Activated CD8-positive, alpha-beta memory T cell treated with anti-CD3 and anti-CD28 coated beads, Interleukin-2, amount 10 ng/mL, durations not matched to agents 7 days and 5 days (primary cell): Measurements from ENCODE around the gene NOC4L. TPM values are rescaled to one million over a fixed set of nuclear protein-coding genes. Genes with fewer than 3 reads are reported as not detected.
"Not testable (repeated sequence)": the region's sequence is repeated elsewhere in the genome, so short reads cannot be mapped to it uniquely, and the experiment has no call there.

Experiments used
- ATAC-seq: fragments of 150-1000 bp; cut with Tn5 transposase; one replicate; pipeline ENCODE4 v1.10.0; 2021; ENCODE audit warnings: moderate library complexity
- CTCF ChIA-PET: fragments of 350-600 bp; sonication (Branson Sonifier 250); formaldehyde crosslinking; loops from one replicate; lab custom pipeline; 2021; ENCODE audit warnings: antibody characterized with exemption; lab: Charles Lee
- DNase-seq: peaks from one replicate; pipeline ENCODE4 v3.0.0-alpha.2; 2020
- H3K27ac Mint-ChIP-seq: one replicate; pipeline ENCODE4 v1.8.0; 2021; ENCODE audit warnings: mild to moderate bottlenecking, mixed read lengths
- H3K27me3 Mint-ChIP-seq: one replicate; pipeline ENCODE4 v1.8.0; 2021; ENCODE audit warnings: mixed read lengths
- H3K36me3 Mint-ChIP-seq: one replicate; pipeline ENCODE4 v1.8.0; 2021; ENCODE audit warnings: mild to moderate bottlenecking, mixed read lengths
- H3K4me1 Mint-ChIP-seq: one replicate; pipeline ENCODE4 v1.8.0; 2021; ENCODE audit warnings: mixed read lengths
- H3K4me3 Mint-ChIP-seq: one replicate; pipeline ENCODE4 v1.8.0; 2021; ENCODE audit warnings: mild to moderate bottlenecking, moderate library complexity, mixed read lengths
- H3K9me3 Mint-ChIP-seq: one replicate; pipeline ENCODE4 v1.8.0; 2022; ENCODE audit warnings: low read depth, mixed read lengths
- total RNA-seq, 2 experiments: library from RNA; stranded (reverse); gene quantifications; one replicate each; pipeline ENCODE4 v1.2.3, GENCODE V29; 2021

NOC4L gene
- total RNA-seq, 2 experiments from 2014 or later = 38.0 to 42.9 TPM

DNA sequence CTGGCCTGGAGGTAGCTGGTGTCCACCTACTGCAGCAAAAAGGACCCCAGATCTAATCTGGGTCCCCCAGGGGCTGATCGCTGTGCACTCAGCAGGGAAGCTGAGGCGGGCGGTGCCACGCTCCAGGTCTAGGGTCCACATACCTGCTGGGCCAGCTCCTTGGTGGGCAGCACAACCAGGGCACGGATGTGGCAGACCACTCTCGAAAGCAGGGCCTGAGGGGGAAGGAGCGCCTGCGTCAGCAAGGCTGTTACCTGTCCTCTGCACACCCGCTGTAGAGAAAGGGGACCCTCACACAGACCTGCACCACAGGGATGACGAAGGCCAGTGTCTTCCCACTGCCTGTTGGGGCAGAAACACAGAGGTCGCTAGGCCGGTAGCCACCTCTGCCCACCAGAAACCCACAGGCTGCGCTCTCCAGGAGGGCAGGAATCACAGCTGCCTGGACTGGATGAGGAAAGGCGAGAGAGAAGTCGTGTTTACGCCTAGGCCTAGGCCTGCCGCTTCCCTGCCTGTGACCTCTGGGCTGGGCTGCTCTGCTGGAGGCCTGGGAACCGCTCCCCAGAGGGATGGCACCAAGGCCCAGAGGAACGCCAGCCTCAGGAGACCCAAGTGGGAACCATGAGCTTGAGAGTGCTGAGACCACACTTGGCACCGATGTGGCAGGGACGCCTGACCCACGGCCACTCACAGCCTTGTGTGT, 2.1 kb upstream of the NOC4L start:
- ATAC-seq (no peak), DNase-seq (no peak)
- Mint-ChIP-seq H3K27me3 (no peaks in the 10 kb centered on the region), H3K9me3 (no peaks in the 10 kb centered on the region), H3K4me1 (peaks cover 29% of the 10 kb centered on the region), H3K36me3 (peaks cover 6% of the 10 kb centered on the region), H3K4me3 (peak overlapping the region; percentile 76), H3K27ac (no peak overlapping the region)
- CTCF ChIA-PET = no interaction called here

DNA sequence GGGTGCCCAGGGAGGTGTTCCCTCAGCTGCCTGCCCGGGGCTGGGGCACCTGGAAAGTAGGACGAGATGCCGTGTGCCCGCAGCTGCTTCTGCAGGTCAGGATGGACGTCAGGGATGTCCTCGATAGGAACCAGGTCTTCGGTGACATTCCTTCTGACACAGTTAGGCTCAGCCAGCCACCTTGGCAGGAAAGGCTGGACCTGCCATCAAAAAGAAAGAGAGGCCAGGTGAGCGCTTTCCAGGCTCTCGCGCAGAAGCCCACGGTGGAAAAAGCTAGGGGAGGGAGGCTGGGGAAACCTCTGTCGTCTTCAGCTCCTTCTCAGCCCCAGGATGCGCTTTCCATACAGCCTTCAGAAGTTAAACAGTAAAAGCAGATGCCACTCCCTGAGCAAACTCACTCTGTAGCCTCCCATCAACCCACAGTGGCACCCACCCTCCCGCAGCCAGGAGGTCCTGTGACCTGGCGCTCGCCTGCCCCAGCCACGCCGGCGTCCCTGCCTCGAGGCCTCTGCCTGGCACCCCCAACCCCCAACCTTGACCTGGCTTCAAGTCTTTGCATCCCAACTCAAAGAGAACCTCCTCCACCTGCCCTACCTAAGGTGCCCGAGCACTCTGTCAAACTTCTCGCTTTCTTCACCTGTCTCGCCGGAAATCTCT, 1.4 kb upstream of the NOC4L start:
- no peak for DNase-seq
- Mint-ChIP-seq H3K9me3 (no peaks in the 10 kb centered on the region), H3K27me3 (no peaks in the 10 kb centered on the region), H3K36me3 (peaks cover 6% of the 10 kb centered on the region), H3K4me3 (peak overlapping the region; percentile 76), H3K27ac (peak overlapping the region; percentile 86), H3K4me1 (peaks cover 29% of the 10 kb centered on the region)
- CTCF ChIA-PET = interaction anchor here (1.2 kb wide), 1 partner anchor 158 kb away, joined by 3 read pairs; no protein-coding TSS in a partner anchor
- no peak for ATAC-seq

DNA sequence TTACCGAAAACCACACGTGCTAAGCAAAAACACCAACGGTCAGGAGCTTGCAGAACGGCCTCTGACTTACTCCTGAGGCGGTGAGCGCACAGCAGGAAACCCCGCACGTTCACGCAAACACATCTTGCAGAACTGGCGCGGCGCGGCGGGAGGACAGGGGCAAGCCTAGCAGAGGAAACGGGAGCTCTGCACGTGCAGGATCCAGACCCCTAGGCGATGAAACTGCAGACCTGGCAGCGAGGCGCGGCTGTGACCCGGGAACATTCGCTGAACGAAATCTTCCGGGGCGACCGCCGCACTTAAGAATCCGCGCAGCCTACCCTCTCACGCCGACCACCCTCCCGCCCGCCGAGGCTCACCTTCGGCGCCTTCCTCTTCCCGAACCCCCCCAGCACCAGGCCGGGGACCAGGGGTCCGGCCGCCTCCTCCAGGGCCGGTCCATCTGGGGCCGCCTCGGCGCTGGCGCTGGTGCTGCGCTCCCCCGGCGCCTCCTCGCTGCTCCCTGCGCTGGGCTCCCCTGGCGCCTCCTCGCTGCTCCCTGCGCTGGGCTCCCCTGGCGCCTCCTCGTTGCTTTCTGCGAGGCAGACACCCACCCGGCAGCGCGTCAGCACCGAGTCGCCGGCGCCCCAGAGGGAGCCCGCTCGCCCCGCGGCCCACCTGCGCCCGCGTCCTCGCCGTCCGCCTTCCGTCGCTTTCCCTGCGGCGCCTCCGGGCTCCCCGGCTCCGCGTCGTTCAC, 753 bp upstream of the NOC4L start:
- CTCF ChIA-PET = interaction anchor here (0.9 to 1.2 kb wide), 2 partner anchors 10 to 159 kb away, joined by 3 read pairs; no protein-coding TSS in a partner anchor
- peaks cover 29% of the 10 kb centered on the region for H3K4me1 Mint-ChIP-seq
- H3K27ac Mint-ChIP-seq = peak overlapping the region; percentile 86
- DNase-seq (no peak), ATAC-seq (peak; percentile 45)
- H3K9me3 Mint-ChIP-seq = no peaks in the 10 kb centered on the region
- H3K27me3 Mint-ChIP-seq = no peaks in the 10 kb centered on the region
- H3K4me3 Mint-ChIP-seq = peak overlapping the region; percentile 76
- H3K36me3 Mint-ChIP-seq = peaks cover 6% of the 10 kb centered on the region

DNA sequence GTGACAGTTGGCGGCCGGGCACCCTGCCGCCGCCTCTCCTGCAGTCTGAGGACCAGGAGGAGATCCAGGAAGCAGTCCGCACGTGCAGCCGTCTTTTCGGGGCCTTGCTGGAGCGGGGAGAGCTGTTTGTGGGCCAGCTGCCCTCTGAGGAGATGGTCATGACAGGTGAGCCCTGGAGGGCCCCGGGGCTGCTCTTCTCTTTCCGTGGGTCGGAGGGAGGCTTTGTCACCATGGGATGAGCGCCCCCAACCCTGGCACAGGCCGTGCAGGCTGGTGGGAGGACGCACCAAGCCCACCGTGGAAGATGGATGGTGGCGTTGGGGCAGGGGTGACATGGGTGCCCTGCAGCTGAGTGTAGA, 532 bp downstream of the NOC4L start:
- CTCF ChIA-PET = interaction anchor here (1.1 to 1.5 kb wide), 2 partner anchors 9 to 269 kb away, joined by 3 to 9 read pairs; no protein-coding TSS in a partner anchor
- peak; percentile 13 for ATAC-seq
- no peak for DNase-seq
- Mint-ChIP-seq H3K27me3 (no peaks in the 10 kb centered on the region), H3K4me3 (peak overlapping the region; percentile 84), H3K36me3 (peaks cover 3% of the 10 kb centered on the region), H3K9me3 (no peaks in the 10 kb centered on the region), H3K4me1 (peaks cover 29% of the 10 kb centered on the region), H3K27ac (peak overlapping the region; percentile 89)

DNA sequence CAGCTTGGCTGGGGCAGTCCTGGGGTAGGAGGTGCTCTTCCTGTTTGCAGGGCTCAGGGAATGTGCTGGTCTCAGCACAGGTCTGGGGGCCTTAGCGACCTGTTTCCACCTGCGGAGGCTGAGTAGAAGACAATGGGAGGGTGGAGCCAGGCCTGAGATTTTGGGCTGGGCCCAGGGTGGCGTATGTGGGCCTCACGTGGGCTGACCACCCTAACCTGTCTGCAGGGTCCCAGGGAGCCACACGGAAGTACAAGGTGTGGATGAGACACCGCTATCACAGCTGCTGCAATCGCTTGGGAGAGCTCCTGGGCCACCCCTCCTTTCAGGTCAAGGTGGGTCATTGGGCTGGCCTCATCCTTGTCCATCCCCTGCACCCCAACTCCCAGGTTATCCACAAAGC, 1.1 kb downstream of the NOC4L start:
- H3K27ac Mint-ChIP-seq = peak overlapping the region; percentile 89
- CTCF ChIA-PET = interaction anchor here (1.1 to 1.5 kb wide), 2 partner anchors 8 to 269 kb away, joined by 3 to 9 read pairs; no protein-coding TSS in a partner anchor
- ATAC-seq = no peak

DNA sequence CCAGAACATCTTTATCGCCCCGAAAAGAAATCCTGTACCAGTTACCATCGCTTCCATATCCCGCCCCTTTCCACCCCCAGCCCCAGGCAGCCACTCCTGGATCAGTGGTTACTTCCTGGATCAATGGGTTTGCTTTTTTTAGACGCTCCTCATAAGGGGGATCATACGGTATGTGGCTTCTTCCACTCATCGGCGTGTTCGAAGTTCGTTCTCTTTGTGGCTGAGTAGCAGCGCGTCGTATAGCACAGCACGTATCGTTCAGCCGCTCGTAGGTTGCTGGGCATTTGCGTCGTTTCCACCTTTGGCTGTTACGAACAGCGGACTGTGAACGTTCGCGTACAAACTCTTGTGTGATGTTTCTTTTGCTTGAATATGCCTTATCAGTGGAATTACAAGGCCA, 1.8 kb downstream of the NOC4L start:
- CTCF ChIA-PET = interaction anchor here (1.5 kb wide), 1 partner anchor 7 kb away, joined by 9 read pairs; no protein-coding TSS in a partner anchor
- DNase-seq = no peak
- H3K36me3 Mint-ChIP-seq = peaks cover 2% of the 10 kb centered on the region
- H3K27ac Mint-ChIP-seq = peak overlapping the region; percentile 89
- no peaks in the 10 kb centered on the region for H3K27me3 Mint-ChIP-seq
- H3K9me3 Mint-ChIP-seq = no peaks in the 10 kb centered on the region
- H3K4me3 Mint-ChIP-seq = peak overlapping the region; percentile 84
- no peak for ATAC-seq
- H3K4me1 Mint-ChIP-seq = peaks cover 29% of the 10 kb centered on the region

More for the DNA sequence above, 1.1 kb downstream of the NOC4L start:
- H3K9me3 Mint-ChIP-seq = no peaks in the 10 kb centered on the region
- H3K4me3 Mint-ChIP-seq = peak overlapping the region; percentile 84
- no peak for DNase-seq
- peaks cover 29% of the 10 kb centered on the region for H3K4me1 Mint-ChIP-seq
- H3K27me3 Mint-ChIP-seq = no peaks in the 10 kb centered on the region
- peaks cover 2% of the 10 kb centered on the region for H3K36me3 Mint-ChIP-seq

DNA sequence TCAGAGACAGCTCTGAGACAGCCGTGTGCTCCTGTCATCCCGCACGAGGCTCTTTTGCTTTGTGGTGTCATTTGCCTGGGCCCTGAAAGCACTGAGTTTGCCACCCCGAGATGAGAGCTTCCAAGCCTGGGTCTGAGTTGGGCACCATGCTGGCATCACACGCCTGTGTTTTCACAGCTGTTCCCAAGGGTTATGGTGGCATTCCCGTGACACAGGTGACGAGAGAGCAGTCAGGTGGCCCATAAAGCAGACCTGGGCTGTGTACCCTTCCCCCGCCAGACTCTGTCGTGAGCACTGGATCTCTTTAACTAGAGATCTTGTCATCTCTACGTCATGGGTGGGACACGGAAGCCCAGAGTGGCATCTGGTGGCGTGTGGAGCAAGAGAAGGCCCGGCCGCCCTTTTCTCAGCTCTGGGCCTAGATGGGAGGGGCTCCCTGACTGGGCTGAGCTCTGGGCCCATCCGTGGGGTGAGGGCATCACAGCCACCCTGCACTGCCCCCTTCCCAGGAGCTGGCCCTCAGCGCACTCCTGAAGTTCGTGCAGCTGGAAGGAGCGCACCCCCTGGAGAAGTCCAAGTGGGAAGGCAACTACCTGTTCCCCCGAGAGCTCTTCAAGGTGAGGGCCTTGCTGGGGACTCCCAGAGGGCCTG, 2.6 kb downstream of the NOC4L start:
- H3K36me3 Mint-ChIP-seq = peaks cover 2% of the 10 kb centered on the region
- no peak overlapping the region for H3K4me3 Mint-ChIP-seq
- ATAC-seq (no peak), DNase-seq (no peak)
- H3K4me1 Mint-ChIP-seq = peaks cover 29% of the 10 kb centered on the region
- H3K27ac Mint-ChIP-seq = no peak overlapping the region
- CTCF ChIA-PET = no interaction called here
- no peaks in the 10 kb centered on the region for H3K9me3 Mint-ChIP-seq
- H3K27me3 Mint-ChIP-seq = no peaks in the 10 kb centered on the region

DNA sequence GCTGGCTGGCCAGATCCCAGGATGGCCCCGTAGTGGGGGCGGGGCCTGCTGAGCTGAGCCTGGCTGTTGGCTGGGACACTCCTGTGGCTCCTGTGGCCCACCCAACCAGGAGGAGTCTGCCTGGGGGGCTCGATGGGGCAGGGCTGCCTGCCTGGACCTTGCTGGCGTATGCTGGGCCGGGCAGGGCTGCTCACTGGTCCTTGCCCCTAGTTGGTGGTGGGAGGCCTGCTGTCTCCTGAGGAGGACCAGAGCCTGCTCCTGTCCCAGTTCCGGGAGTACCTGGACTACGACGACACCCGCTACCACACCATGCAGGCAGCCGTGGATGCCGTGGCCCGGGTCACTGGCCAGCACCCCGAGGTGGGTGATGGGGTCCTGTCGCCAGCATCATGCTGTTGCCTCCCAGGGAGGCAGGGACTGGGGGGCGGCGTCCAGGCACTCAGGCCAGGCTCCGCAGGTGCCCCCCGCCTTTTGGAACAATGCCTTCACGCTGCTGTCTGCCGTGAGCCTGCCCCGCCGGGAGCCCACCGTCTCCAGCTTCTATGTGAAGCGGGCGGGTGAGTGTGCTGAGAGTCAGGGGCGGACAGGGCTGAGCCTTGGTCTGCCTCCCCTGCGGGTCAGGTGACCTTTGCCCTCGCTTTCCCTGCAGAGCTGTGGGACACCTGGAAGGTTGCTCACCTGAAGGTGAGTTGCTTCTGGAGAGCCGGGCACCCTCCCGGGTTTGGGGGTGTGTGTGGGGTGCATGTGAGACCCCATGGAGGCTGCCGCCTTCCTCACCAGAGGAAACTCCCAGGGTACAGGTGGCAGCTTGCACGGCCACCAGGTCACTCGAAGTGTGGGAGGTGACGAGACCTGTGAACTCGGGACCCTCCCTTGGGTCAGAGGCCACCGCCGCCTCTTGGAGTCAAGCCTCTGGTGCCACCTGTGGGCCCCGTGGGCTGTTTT, 3.4 kb downstream of the NOC4L start:
- Mint-ChIP-seq H3K4me1 (peaks cover 23% of the 10 kb centered on the region), H3K4me3 (no peak overlapping the region), H3K36me3 (peaks cover 2% of the 10 kb centered on the region), H3K27me3 (no peaks in the 10 kb centered on the region), H3K9me3 (no peaks in the 10 kb centered on the region), H3K27ac (no peak overlapping the region)
- ATAC-seq = no peak
- no peak for DNase-seq
- CTCF ChIA-PET = no interaction called here

DNA sequence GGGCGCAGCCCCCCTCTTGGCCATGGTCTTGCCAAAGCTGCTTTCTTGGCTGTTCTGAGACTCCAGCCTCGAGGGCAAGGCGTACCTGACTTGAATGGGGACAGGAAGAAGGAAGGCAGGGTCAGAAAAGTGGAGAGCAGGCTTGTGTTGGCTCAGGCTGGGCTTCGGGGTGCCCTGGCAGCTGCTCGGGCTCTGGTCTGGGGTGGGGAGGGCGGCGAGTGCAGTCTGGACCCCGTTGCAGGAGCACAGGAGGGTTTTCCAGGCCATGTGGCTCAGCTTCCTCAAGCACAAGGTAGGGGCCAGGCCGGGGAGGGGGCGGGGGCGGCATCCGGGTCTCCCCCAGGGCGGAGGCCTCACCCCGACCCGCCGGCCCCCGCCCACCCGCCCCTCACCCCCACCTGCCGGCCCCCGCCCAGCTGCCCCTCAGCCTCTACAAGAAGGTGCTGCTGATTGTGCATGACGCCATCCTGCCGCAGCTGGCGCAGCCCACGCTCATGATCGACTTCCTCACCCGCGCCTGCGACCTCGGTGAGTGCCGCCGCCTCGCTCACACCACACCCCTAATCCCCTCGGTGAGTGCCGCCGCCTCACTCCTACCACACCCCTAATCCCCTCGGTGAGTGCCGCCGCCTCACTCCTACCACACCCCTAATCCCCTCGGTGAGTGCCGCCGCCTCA, 4.2 kb downstream of the NOC4L start:
- no peaks in the 10 kb centered on the region for H3K27me3 Mint-ChIP-seq
- DNase-seq (no peak), ATAC-seq (no peak)
- no peaks in the 10 kb centered on the region for H3K9me3 Mint-ChIP-seq
- CTCF ChIA-PET = no interaction called here
- H3K4me1 Mint-ChIP-seq = peaks cover 17% of the 10 kb centered on the region
- H3K36me3 Mint-ChIP-seq = peaks cover 2% of the 10 kb centered on the region
- no peak overlapping the region for H3K4me3 Mint-ChIP-seq
- H3K27ac Mint-ChIP-seq = no peak overlapping the region

DNA sequence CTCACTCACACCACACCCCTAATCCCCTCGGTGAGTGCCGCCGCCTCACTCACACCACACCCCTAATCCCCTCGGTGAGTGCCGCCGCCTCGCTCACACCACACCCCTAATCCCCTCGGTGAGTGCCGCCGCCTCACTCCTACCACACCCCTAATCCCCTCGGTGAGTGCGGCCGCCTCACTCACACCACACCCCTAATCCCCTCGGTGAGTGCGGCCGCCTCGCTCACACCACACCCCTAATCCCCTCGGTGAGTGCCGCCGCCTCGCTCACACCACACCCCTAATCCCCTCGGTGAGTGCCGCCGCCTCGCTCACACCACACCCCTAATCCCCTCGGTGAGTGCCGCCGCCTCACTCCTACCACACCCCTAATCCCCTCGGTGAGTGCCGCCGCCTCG, 5.3 kb downstream of the NOC4L start:
- H3K27me3 Mint-ChIP-seq, H3K36me3 Mint-ChIP-seq, DNase-seq, H3K9me3 Mint-ChIP-seq, H3K27ac Mint-ChIP-seq, CTCF ChIA-PET, ATAC-seq, H3K4me3 Mint-ChIP-seq: not testable (repeated sequence)
- H3K4me1 Mint-ChIP-seq = peaks cover 17% of the 10 kb centered on the region

DNA sequence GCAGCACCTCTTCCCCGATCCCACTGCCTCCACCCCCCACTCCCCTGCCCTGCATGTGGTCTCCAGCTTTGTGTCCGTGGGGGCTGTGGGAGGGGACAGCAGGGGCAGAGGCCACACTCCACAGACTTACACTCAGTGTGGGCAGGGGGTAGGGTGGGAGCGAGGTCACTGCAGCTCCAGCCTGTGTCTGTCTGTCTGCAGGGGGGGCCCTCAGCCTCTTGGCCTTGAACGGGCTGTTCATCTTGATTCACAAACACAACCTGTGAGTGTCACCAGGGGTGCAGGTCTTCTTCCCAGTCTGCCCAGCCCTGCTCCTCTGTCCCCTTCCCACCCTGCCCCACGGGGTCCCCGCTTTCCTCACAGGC, 6.5 kb downstream of the NOC4L start:
- Mint-ChIP-seq H3K27ac (no peak overlapping the region), H3K4me1 (peaks cover 7% of the 10 kb centered on the region), H3K36me3 (peaks cover 2% of the 10 kb centered on the region), H3K27me3 (no peaks in the 10 kb centered on the region), H3K4me3 (no peak overlapping the region), H3K9me3 (no peaks in the 10 kb centered on the region)
- no peak for ATAC-seq
- no peak for DNase-seq
- CTCF ChIA-PET = no interaction called here
